H1 (cell line): Measurements from ENCODE around the gene ZNF879. TPM values are rescaled to one million over a fixed set of nuclear protein-coding genes. Genes with fewer than 3 reads are reported as not detected.
A peak's percentile ranks its signal among the peaks of the same experiment; 100 is the strongest.

Experiments
- CTCF ChIA-PET: fragments of 300-600 bp; sonication (Branson Sonifier 250); formaldehyde crosslinking; loops from one replicate; lab custom pipeline; 2021; ENCODE audit not compliant: partially characterized antibody; lab: Charles Lee
- POLR2A ChIA-PET: fragments of 300-600 bp; sonication (Branson Sonifier 250); formaldehyde crosslinking; loops from one replicate; lab custom pipeline; 2021; ENCODE audit warnings: inconsistent platforms; ENCODE audit not compliant: partially characterized antibody; lab: Charles Lee
- DNase-seq, 2 experiments: peaks; one replicate each; pipeline versions ENCODE4 v3.0.0 to v3.0.0-alpha.2; 2010 to 2022; ENCODE audit warnings: low spot score in 2 of 2, low read depth in 1 of 2, mixed read lengths in 1 of 2
- FAIRE-seq: peaks from 2 replicates; lab custom pipeline; 2011; peaks lifted over from hg19 to GRCh38; lab: Jason Lieb, UNC
- H2AFZ ChIP-seq: 2 replicates; pipeline ENCODE4 v1.8.1; 2012; ENCODE audit warnings: low read length, inconsistent platforms
- H2AK5ac ChIP-seq: 2 replicates; pipeline ENCODE4 v1.6.1; 2013; ENCODE audit warnings: low read depth, low read length
- H2BK120ac ChIP-seq: replicated peaks from 2 replicates; pipeline ENCODE3; 2013; ENCODE audit warnings: low read depth, low read length, inconsistent platforms
- H2BK12ac ChIP-seq: 2 replicates; pipeline ENCODE4 v1.6.1; 2013; ENCODE audit warnings: low read depth, low read length
- H2BK15ac ChIP-seq: 2 replicates; pipeline ENCODE4 v1.6.1; 2013; ENCODE audit warnings: low read length
- H2BK20ac ChIP-seq: 2 replicates; pipeline ENCODE4 v1.6.1; 2013; ENCODE audit warnings: low read length
- H2BK5ac ChIP-seq: 2 replicates; pipeline ENCODE4 v1.6.1; 2013; ENCODE audit warnings: low read depth, low read length
- H3K14ac ChIP-seq: 2 replicates; pipeline ENCODE4 v1.6.1; 2013; ENCODE audit warnings: inconsistent platforms; ENCODE audit not compliant: insufficient read length
- H3K18ac ChIP-seq: 2 replicates; pipeline ENCODE4 v1.6.1; 2013; ENCODE audit warnings: low read length; ENCODE audit errors: extremely low read depth
- H3K23ac ChIP-seq: 2 replicates; pipeline ENCODE4 v1.6.1; 2013; ENCODE audit warnings: inconsistent platforms; ENCODE audit not compliant: insufficient read length
- H3K23me2 ChIP-seq: 2 replicates; pipeline ENCODE4 v1.6.1; 2013; ENCODE audit warnings: low read depth, low read length
- H3K27ac ChIP-seq: 2 replicates; pipeline ENCODE4 v1.6.1; 2011; ENCODE audit warnings: low read depth, low read length, inconsistent platforms
- H3K27me3 ChIP-seq, 4 experiments: replicated peaks in 1 of 4; 1 replicate in 1 of 4; 2 replicates in 3 of 4; pipeline versions ENCODE4 v1.6.1 to v1.8.1; 2011 to 2013; ENCODE audit warnings: low read length in 3 of 4, mild to moderate bottlenecking in 3 of 4, inconsistent platforms in 2 of 4, mixed read lengths in 2 of 4, moderate library complexity in 1 of 4; ENCODE audit not compliant: control insufficient read depth in 3 of 4, insufficient read depth in 3 of 4; ENCODE audit errors: extremely low read depth in 1 of 4
- H3K36me3 ChIP-seq, 4 experiments: 2 replicates each; pipeline versions ENCODE4 v1.6.1 to v1.8.1; 2011 to 2013; ENCODE audit warnings: mild to moderate bottlenecking in 4 of 4, low read length in 3 of 4, moderate library complexity in 2 of 4, control low read depth in 1 of 4, inconsistent platforms in 1 of 4; ENCODE audit not compliant: insufficient read depth in 4 of 4, control insufficient read depth in 2 of 4
- H3K4ac ChIP-seq: replicated peaks from 2 replicates; pipeline ENCODE3; 2013; ENCODE audit warnings: low read length, low read depth, mixed read lengths, inconsistent platforms; ENCODE audit not compliant: insufficient read length
- H3K4me1 ChIP-seq, 4 experiments: replicated peaks in 1 of 4; 1 replicate in 1 of 4; 2 replicates in 3 of 4; pipeline versions ENCODE4 v1.6.1 to v1.8.1; 2011 to 2013; ENCODE audit warnings: low read length in 3 of 4, inconsistent platforms in 2 of 4, mixed read lengths in 1 of 4; ENCODE audit not compliant: insufficient read depth in 4 of 4, control insufficient read depth in 3 of 4
- H3K4me2 ChIP-seq, 2 experiments: 2 replicates each; pipeline versions ENCODE4 v1.6.1 to v1.8.1; 2011 to 2013; ENCODE audit warnings: low read depth in 2 of 2, low read length in 2 of 2, control low read depth in 1 of 2, inconsistent platforms in 1 of 2, mild to moderate bottlenecking in 1 of 2; ENCODE audit not compliant: insufficient read depth in 1 of 2
- H3K4me3 ChIP-seq, 4 experiments: fragments of 200-600, 300-600 bp in 1 of 4; sonication (generic), shearing (Covaris generic), sonication (Bioruptor Twin) in 1 of 4; 2 replicates each; pipeline versions ENCODE4 v1.5.1 to v1.8.1; 2011 to 2016; ENCODE audit warnings: low read length in 4 of 4, low read depth in 3 of 4, control low read depth in 2 of 4, inconsistent platforms in 2 of 4, mild to moderate bottlenecking in 2 of 4, mixed read lengths in 1 of 4, moderate library complexity in 1 of 4; ENCODE audit not compliant: insufficient read depth in 2 of 4; ENCODE audit errors: extremely low read depth in 1 of 4
- H3K56ac ChIP-seq: replicated peaks from 2 replicates; pipeline ENCODE3; 2013; ENCODE audit warnings: low read depth, mild to moderate bottlenecking, mixed read lengths, low read length, inconsistent platforms; ENCODE audit not compliant: insufficient read length
- H3K79me1 ChIP-seq: 2 replicates; pipeline ENCODE4 v1.6.1; 2013; ENCODE audit warnings: low read depth, low read length, control low read depth
- H3K79me2 ChIP-seq, 2 experiments: 2 replicates each; pipeline versions ENCODE4 v1.6.1 to v1.8.1; 2012 to 2013; ENCODE audit warnings: low read length in 2 of 2, mild to moderate bottlenecking in 2 of 2, inconsistent platforms in 1 of 2; ENCODE audit not compliant: insufficient read depth in 2 of 2, control insufficient read depth in 1 of 2
- H3K9ac ChIP-seq, 4 experiments: replicated peaks in 1 of 4; 1 replicate in 1 of 4; 2 replicates in 3 of 4; pipeline versions ENCODE4 v1.6.1 to v1.8.1; 2011 to 2013; ENCODE audit warnings: low read depth in 3 of 4, low read length in 3 of 4, control low read depth in 2 of 4, mild to moderate bottlenecking in 2 of 4, moderate library complexity in 2 of 4, inconsistent platforms in 1 of 4; ENCODE audit errors: extremely low read depth in 1 of 4
- H3K9me3 ChIP-seq, 2 experiments: 2 replicates each; pipeline versions ENCODE4 v1.6.1 to v1.8.1; 2012 to 2013; ENCODE audit warnings: mild to moderate bottlenecking in 2 of 2, moderate library complexity in 2 of 2, control low read depth in 1 of 2, inconsistent platforms in 1 of 2, low read depth in 1 of 2, low read length in 1 of 2, mixed read lengths in 1 of 2; ENCODE audit not compliant: insufficient read depth in 2 of 2
- H4K20me1 ChIP-seq, 2 experiments: replicated peaks in 1 of 2; 2 replicates each; pipeline versions ENCODE3 to v1.8.1; 2011 to 2013; ENCODE audit warnings: inconsistent platforms in 2 of 2, low read length in 2 of 2, mild to moderate bottlenecking in 1 of 2; ENCODE audit not compliant: insufficient read depth in 2 of 2, control insufficient read depth in 1 of 2
- H4K5ac ChIP-seq: 2 replicates; pipeline ENCODE4 v1.6.1; 2013; ENCODE audit warnings: low read length, low read depth, mixed read lengths, inconsistent platforms; ENCODE audit not compliant: insufficient read length
- H4K8ac ChIP-seq: 2 replicates; pipeline ENCODE4 v1.8.0; 2013; ENCODE audit warnings: mild to moderate bottlenecking, moderate library complexity, low read length, inconsistent platforms; ENCODE audit not compliant: insufficient read depth; ENCODE audit errors: extremely low read depth
- H4K91ac ChIP-seq: replicated peaks from 2 replicates; pipeline ENCODE3; 2013; ENCODE audit warnings: low read length, mixed read lengths, inconsistent platforms; ENCODE audit not compliant: insufficient read length
- ASH2L ChIP-seq: fragments of 200-600, 300-600 bp; sonication (generic); IDR thresholded peaks from one replicate; pipeline ENCODE4 v1.7.1; 2017; ENCODE audit warnings: low read length
- BRCA1 ChIP-seq: IDR thresholded peaks from 2 replicates; pipeline ENCODE4 v1.6.1; 2012; ENCODE audit warnings: low read depth, low read length, improper control_type of control experiment
- CBX8 ChIP-seq: fragments of 300-800, 300-1000 bp; sonication (generic); IDR thresholded peaks from 2 replicates; pipeline ENCODE4 v1.7.1; 2016; ENCODE audit warnings: low read depth, low read length, borderline replicate concordance
- EZH2 ChIP-seq: fragments of 200-600 bp; sonication (generic); IDR thresholded peaks from 2 replicates; pipeline ENCODE4 v1.7.1; 2012; ENCODE audit warnings: low read depth, mild to moderate bottlenecking, moderate library complexity, low read length, inconsistent platforms; ENCODE audit not compliant: severe bottlenecking
- RAD21 ChIP-seq, 2 experiments: IDR thresholded peaks in 1 of 2; conservative IDR thresholded peaks in 1 of 2; 2 replicates each; pipeline ENCODE4 v1.6.1; 2011; ENCODE audit warnings: low read depth in 2 of 2, low read length in 2 of 2, improper control_type of control experiment in 1 of 2, inconsistent platforms in 1 of 2, mild to moderate bottlenecking in 1 of 2, moderate library complexity in 1 of 2
- RFX5 ChIP-seq: IDR thresholded peaks from 2 replicates; pipeline ENCODE4 v1.6.1; 2011; ENCODE audit warnings: low read depth, low read length, improper control_type of control experiment, borderline replicate concordance
- SUZ12 ChIP-seq: fragments of 200-600 bp; sonication (generic); IDR thresholded peaks from 2 replicates; pipeline ENCODE4 v1.6.1; 2012; ENCODE audit warnings: mild to moderate bottlenecking, inconsistent platforms, low read length, moderate library complexity, mixed read lengths
- YY1 ChIP-seq: IDR thresholded peaks from 2 replicates; pipeline ENCODE4 v1.6.1; 2011; ENCODE audit warnings: low read depth, mild to moderate bottlenecking, low read length
- WGBS, 2 experiments: shearing (Covaris generic) in 1 of 2; methylation state at CpG; one replicate each; pipeline versions ENCODE4 v1.1.6 to v1.1.7; 2013 to 2015; ENCODE audit warnings: low lambda C conversion rate in 2 of 2, mixed read lengths in 2 of 2, inconsistent platforms in 1 of 2, low coverage in 1 of 2, missing lambda C conversion rate in 1 of 2; ENCODE audit not compliant: insufficient replicate concordance in 2 of 2, insufficient coverage in 1 of 2, insufficient read length in 1 of 2; ENCODE audit errors: extremely low coverage in 1 of 2, missing lambda C conversion rate in 1 of 2; 5-methylcytosine and 5-hydroxymethylcytosine counted together
- polyA plus RNA-seq, 7 experiments: library from polyadenylated mRNA; depleted of rRNA in 3 of 7; stranded (reverse) in 5 of 7; unstranded in 2 of 7; fragments of >200 nt in 5 of 7; fragments of 200-250 nt in 2 of 7; gene quantifications; 1 replicate in 5 of 7; 2 replicates in 1 of 7; 4 replicates in 1 of 7; pipeline versions ENCODE4 v1.2.1 to v1.2.3, GENCODE V29; 2011 to 2013; ENCODE audit warnings: missing spikeins in 2 of 7, mixed read lengths in 2 of 7
- total RNA-seq: library from RNA; stranded (reverse); fragmentation: NEBNext Ultra II Directional; extraction: Animal tissue kit (Norgen Biotek cat#: 25700); gene quantifications from 2 replicates; pipeline ENCODE4 v1.2.1, GENCODE V29; 2021

The ZNF879 gene
- total and polyA plus RNA-seq, 2 of the 8 experiments (the other 6 are each of a cell fraction or from before 2014, with no cell fraction given) = 2.2 to 3.1 TPM

DNA sequence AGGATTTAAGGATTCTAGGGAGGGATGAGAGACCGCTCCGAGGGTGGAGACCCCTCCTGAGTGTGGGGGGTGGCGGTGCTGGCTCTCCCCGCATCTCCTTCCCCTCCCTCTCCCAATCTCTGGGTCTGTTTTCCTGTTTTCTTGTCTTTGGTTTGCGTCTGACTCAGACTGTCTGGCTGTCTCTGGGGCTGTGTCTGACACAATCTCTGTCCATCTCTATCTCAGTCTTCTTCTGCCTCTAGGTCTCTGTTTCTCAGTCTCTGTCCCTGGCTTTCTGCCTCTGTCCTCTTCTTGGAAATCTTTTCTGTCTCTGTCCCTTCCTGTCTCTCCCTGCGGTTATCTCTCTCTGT lies 28.3 kb upstream of the ZNF879 start:
- Histone ChIP-seq H3K18ac (no peak overlapping the region), H2AK5ac (no peak overlapping the region), H3K79me2 (no peaks in the 10 kb centered on the region), H4K20me1 (peaks cover 1 to 4% of the 10 kb centered on the region in 2 experiments), H4K91ac (no peak overlapping the region), H3K9ac (no peak overlapping the region), H3K14ac (no peak overlapping the region), H3K4me1 (peaks cover 0 to 13% (median 1%) of the 10 kb centered on the region in 4 experiments; a peak in 5 of 7 replicates), H3K9me3 (peaks cover 8 to 31% of the 10 kb centered on the region in 2 experiments; a peak in 3 of 4 replicates), H3K23me2 (peaks cover 9% of the 10 kb centered on the region; the same call in 1 of the 2 replicates), H3K79me1 (no peaks in the 10 kb centered on the region), H2BK12ac (no peak overlapping the region), H3K56ac (no peak overlapping the region), H2BK120ac (no peak overlapping the region), H4K5ac (no peak overlapping the region), H2BK20ac (no peak overlapping the region), H3K27me3 (peaks cover 26 to 47% (median 44%) of the 10 kb centered on the region in 4 experiments), H3K36me3 (no peaks in the 10 kb centered on the region; a peak in 1 of 8 replicates), H3K4me3 (peak overlapping the region in 2 of 4 experiments; percentile 17 to 58; a peak in 4 of 8 replicates), H2BK5ac (no peak overlapping the region), H2BK15ac (no peak overlapping the region), H3K4me2 (peak overlapping the region; percentile 68 to 87), H3K23ac (no peak overlapping the region), H3K4ac (no peak overlapping the region), H3K27ac (no peak overlapping the region), H2AFZ (0 out of 2 replicates have a peak overlapping the region, but pooled peaks have one; percentile 24), H4K8ac (no peak overlapping the region)
- FAIRE-seq (no peak), DNase-seq (no peak)
- ChIA-PET POLR2A (no interaction called here), CTCF (interaction anchor here (1.1 kb wide), 1 partner anchor 14 kb away, joined by 3 read pairs; no protein-coding TSS in a partner anchor)
- TF ChIP-seq SUZ12 = peak; percentile 43; the same call in 1 of the 2 replicates
- TF ChIP-seq EZH2 = no peak
- no peak for TF ChIP-seq BRCA1
- TF ChIP-seq ASH2L = no peak
- TF ChIP-seq RAD21 (IDR thresholded peaks at IDR 0.05 in 1 of 2, conservative IDR thresholded peaks at IDR 0.05 in 1 of 2; ENCODE audit: low read depth in 2 of 2, low read length in 2 of 2) = no peak
- TF ChIP-seq RFX5 = no peak
- no peak for TF ChIP-seq YY1
- no peak for TF ChIP-seq CBX8
- WGBS, 2 experiments = 47% methylated on average over 2 of the region's 6 CpGs; no CpG with 5 or more reads in 1 of the 2 experiments
